ENCODE measurements around the gene SYNE3. TPM values are rescaled to one million over a fixed set of nuclear protein-coding genes. Genes with fewer than 3 reads are reported as not detected.

The SYNE3 gene
- total and polyA plus RNA-seq, 7 donors, result 0.45 to 4.7 (median 3.4) TPM

DNA sequence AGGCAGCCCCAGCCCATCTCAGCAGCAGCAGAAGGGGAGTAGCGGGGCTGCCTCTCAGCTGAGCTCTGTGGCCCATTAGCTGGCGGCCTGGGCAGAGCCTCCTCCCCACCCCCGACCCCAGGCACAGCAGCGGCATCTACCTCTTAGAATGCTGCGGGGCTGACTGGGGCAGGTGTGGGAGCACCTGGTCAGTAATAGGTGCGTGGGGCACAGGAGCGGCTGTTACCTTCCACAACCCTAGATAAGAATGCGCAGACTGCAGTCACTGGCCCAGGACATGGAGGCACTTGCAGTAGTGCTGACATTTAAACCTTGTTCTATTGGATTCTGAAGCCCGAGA is 35.6 kb downstream of the SYNE3 start:
- ATAC-seq (no peak), DNase-seq (no peak)
- Histone ChIP-seq H3K9me3 (no peaks in the 10 kb centered on the region), H3K27me3 (ENCODE audit: insufficient read depth in 3 of 3, low read length in 2 of 3) (no peaks in the 10 kb centered on the region), H3K36me3 (ENCODE audit: insufficient read depth in 1 of 2, low read depth in 1 of 2) (no peaks in the 10 kb centered on the region), H3K4me3 (no peak overlapping the region), H3K27ac (no peak overlapping the region), H3K4me1 (peaks cover 11% of the 10 kb centered on the region)
- 95 to 98% (median 98%) methylated on average over 9 of the region's 9 CpGs for WGBS, 3 donors
- TF ChIP-seq, protein P1, sequence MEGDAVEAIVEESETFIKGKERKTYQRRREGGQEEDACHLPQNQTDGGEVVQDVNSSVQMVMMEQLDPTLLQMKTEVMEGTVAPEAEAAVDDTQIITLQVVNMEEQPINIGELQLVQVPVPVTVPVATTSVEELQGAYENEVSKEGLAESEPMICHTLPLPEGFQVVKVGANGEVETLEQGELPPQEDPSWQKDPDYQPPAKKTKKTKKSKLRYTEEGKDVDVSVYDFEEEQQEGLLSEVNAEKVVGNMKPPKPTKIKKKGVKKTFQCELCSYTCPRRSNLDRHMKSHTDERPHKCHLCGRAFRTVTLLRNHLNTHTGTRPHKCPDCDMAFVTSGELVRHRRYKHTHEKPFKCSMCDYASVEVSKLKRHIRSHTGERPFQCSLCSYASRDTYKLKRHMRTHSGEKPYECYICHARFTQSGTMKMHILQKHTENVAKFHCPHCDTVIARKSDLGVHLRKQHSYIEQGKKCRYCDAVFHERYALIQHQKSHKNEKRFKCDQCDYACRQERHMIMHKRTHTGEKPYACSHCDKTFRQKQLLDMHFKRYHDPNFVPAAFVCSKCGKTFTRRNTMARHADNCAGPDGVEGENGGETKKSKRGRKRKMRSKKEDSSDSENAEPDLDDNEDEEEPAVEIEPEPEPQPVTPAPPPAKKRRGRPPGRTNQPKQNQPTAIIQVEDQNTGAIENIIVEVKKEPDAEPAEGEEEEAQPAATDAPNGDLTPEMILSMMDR (IDR thresholded peaks at IDR 0.05), result no peak
- intact Hi-C loops (cut with DNase I), result no loop called here

GRCh38 chr14:95480109-95480886 is 36.2 kb downstream of the SYNE3 start:
- H3K27me3 ChIP-seq (ENCODE audit: insufficient read depth in 3 of 3, low read length in 2 of 3), result no peaks in the 10 kb centered on the region
- DNase-seq (peak; percentile 83 to 91), ATAC-seq (peak in 3 of 4 donors; percentile 62 to 78 (median 62))
- TF ChIP-seq, protein P1 (IDR thresholded peaks at IDR 0.05), result no peak
- no peaks in the 10 kb centered on the region for H3K9me3 ChIP-seq
- 74 to 82% (median 82%) methylated on average over 11 of the region's 11 CpGs for WGBS, 3 donors
- intact Hi-C loops (cut with DNase I), result no loop called here
- H3K4me3 ChIP-seq, result no peak overlapping the region
- H3K4me1 ChIP-seq, result peaks cover 11% of the 10 kb centered on the region
- peak overlapping the region; percentile 9 for H3K27ac ChIP-seq
- no peaks in the 10 kb centered on the region for H3K36me3 ChIP-seq (ENCODE audit: insufficient read depth in 1 of 2, low read depth in 1 of 2)

DNA sequence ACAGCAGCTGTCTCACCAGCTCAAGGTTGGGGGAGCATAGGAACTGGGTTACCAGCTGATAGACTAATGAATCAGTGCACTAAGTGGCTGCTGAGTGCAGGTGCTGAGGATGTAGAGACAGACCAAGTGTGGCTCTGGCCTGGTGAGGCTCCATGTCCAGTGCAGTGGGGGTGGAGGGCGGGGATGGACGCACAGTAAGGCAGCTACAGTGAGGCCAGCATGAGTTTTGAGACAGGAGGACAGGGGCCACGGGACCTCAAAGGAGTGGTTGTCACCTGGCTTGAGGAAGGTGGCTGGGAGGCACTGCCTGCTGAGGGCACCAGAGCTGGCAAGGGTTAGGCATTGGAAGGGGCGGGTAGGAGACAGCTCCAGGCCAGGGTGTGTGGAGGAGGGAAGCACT is 37.0 kb downstream of the SYNE3 start:
- peaks cover 11% of the 10 kb centered on the region for H3K4me1 ChIP-seq
- H3K4me3 ChIP-seq, result no peak overlapping the region
- no peak for ATAC-seq
- H3K36me3 ChIP-seq (ENCODE audit: insufficient read depth in 1 of 2, low read depth in 1 of 2), result peaks cover 0 to 8% of the 10 kb centered on the region in 2 donors
- TF ChIP-seq, protein P1 (IDR thresholded peaks at IDR 0.05), result no peak
- no peaks in the 10 kb centered on the region for H3K27me3 ChIP-seq (ENCODE audit: insufficient read depth in 3 of 3, low read length in 2 of 3)
- no peak overlapping the region for H3K27ac ChIP-seq
- H3K9me3 ChIP-seq, result no peaks in the 10 kb centered on the region
- 89 to 95% (median 93%) methylated on average over 4 of the region's 4 CpGs for WGBS, 3 donors
- intact Hi-C loops (cut with DNase I), result no loop called here
- DNase-seq, result no peak

GRCh38 chr14:95478818-95479217 is 37.6 kb downstream of the SYNE3 start:
- TF ChIP-seq, protein P1 (IDR thresholded peaks at IDR 0.05), result no peak
- no peak overlapping the region for H3K27ac ChIP-seq
- H3K9me3 ChIP-seq, result no peaks in the 10 kb centered on the region
- H3K27me3 ChIP-seq (ENCODE audit: insufficient read depth in 3 of 3, low read length in 2 of 3), result no peaks in the 10 kb centered on the region
- WGBS, 3 donors, result 94 to 95% (median 95%) methylated on average over 4 of the region's 4 CpGs
- peaks cover 0 to 12% of the 10 kb centered on the region in 2 donors for H3K36me3 ChIP-seq (ENCODE audit: insufficient read depth in 1 of 2, low read depth in 1 of 2)
- intact Hi-C loops (cut with DNase I), result no loop called here
- H3K4me3 ChIP-seq, result no peak overlapping the region
- H3K4me1 ChIP-seq, result peaks cover 10% of the 10 kb centered on the region
- DNase-seq, result no peak
- no peak for ATAC-seq

DNA sequence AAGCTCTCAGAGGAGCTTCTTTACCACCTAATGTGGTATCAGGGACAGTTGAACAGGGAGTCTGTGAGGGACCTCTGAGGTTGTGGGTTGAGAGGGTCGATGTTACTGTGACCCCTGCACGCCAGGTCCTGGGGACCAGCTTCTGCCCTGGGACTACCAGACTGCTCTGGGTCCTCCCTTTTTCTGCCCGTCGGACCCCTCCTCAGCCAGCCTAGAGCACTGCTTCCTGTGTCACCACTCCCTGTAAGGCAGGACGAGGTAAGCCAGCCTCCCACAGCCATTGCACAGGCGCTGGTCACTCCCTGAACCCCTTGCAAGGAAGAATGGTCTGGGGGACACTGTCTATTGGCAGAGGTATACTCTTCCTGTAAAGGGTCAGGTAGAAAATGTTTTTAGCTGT is 38.1 kb downstream of the SYNE3 start:
- H3K9me3 ChIP-seq, result no peaks in the 10 kb centered on the region
- intact Hi-C loops (cut with DNase I), result no loop called here
- peaks cover 6% of the 10 kb centered on the region for H3K4me1 ChIP-seq
- H3K4me3 ChIP-seq, result no peak overlapping the region
- WGBS, 3 donors, result 86 to 92% (median 91%) methylated on average over 6 of the region's 6 CpGs
- H3K27me3 ChIP-seq (ENCODE audit: insufficient read depth in 3 of 3, low read length in 2 of 3), result no peaks in the 10 kb centered on the region
- no peak overlapping the region for H3K27ac ChIP-seq
- no peak for DNase-seq
- H3K36me3 ChIP-seq (ENCODE audit: insufficient read depth in 1 of 2, low read depth in 1 of 2), result peaks cover 0 to 12% of the 10 kb centered on the region in 2 donors
- TF ChIP-seq, protein P1 (IDR thresholded peaks at IDR 0.05), result no peak
- ATAC-seq, result no peak
